B cell (primary cell): ENCODE measurements around the gene NBPF4.
"Not testable (repeated sequence)": the region's sequence is repeated elsewhere in the genome, so short reads cannot be mapped to it uniquely, and the experiment has no call there.

ENCODE experiments used
- CTCF ChIP-seq: fragments of 200-600 bp; IDR thresholded peaks from one replicate; pipeline ENCODE4 v1.8.0; 2022; ENCODE audit warnings: antibody characterized with exemption, mild to moderate bottlenecking
- EZH2 ChIP-seq: IDR thresholded peaks from 2 replicates; pipeline ENCODE4 v1.6.1; 2012; ENCODE audit warnings: borderline replicate concordance, low read depth, mild to moderate bottlenecking, moderate library complexity, low read length; ENCODE audit not compliant: insufficient read depth, poor library complexity, severe bottlenecking

DNA sequence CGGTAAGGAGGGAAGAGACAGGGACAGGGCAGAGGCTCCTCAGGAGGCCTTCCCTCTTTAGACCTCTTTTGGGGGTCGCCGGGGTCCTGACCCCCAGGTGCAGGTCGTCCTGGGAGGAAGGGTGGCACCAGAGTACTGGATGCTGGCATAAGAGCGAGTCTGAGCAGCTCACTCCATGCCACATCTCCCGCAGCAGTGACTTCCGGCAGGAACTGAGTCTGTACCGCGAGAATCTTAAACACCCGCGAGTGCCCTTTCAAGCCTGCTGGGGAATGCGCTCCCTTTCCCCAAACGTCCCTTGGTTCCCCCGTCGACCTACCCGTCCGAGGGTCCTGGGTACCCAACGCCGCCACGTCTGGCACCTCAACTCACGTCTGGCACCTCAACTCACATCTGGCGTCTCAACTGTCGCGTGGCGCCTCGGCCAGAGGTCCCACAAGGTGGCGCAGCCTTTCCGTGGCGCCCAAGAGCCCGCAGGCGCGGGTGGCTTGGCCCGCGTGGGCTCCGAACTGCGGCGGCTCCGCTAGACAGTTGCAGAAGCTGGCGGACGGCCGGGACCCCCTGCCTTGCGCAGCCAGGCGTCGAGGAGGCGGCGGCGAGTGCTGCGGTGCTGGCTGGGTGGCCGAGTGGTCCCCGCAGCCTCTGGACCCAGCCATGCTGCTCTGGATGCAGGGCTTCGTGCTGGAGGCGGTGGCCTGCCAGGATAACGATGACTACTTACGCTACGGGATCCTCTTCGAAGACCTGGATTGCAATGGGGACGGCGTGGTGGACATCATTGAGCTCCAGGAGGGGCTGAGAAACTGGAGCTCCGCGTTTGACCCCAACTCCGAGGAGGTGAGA is 28.8 kb upstream of the NBPF4 start:
- TF ChIP-seq CTCF, EZH2: not testable (repeated sequence)
